Measurements from ENCODE around the gene TMC6.

The TMC6 gene

DNA sequence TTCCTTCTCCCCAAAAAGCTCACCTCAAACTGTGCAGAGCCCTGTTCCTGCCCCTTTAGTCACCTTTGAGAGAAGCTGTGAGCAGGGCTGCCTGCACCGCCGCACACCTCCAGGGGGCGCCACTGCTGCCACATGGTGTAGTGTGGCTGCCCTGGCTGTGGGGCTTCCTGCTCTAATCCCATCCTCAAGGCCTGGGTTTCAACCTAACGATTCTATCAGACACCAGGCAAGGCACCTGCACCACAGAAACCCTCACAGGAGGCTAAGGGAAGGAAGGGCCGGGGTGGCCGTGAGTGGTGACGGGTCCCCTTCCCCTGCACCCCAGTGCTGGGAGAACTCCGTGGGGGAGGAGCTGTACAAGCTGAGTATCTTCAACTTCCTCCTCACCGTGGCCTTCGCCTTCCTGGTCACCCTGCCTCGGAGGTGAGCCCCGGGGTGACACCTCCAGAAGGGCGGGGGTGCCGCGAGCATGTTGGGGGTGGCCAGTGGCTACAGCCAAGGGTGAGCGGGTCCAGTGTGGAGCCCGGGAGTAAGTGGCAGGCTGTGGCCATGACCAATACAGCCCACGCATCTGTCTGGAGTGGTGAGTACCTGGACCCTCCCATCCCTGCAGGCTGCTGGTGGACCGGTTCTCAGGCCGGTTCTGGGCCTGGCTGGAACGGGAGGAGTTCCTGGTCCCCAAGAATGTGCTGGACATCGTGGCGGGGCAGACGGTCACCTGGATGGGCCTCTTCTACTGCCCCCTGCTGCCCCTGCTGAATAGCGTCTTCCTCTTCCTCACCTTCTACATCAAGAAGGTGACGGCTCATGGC, 9.0 kb upstream of the TMC6 start:
- Histone ChIP-seq H3K4me2 (ENCODE audit: low read length, poor library complexity, severe bottlenecking) (no peak overlapping the region), H2BK5ac (ENCODE audit: low read depth, low read length, poor library complexity, severe bottlenecking) (no peak overlapping the region)

DNA sequence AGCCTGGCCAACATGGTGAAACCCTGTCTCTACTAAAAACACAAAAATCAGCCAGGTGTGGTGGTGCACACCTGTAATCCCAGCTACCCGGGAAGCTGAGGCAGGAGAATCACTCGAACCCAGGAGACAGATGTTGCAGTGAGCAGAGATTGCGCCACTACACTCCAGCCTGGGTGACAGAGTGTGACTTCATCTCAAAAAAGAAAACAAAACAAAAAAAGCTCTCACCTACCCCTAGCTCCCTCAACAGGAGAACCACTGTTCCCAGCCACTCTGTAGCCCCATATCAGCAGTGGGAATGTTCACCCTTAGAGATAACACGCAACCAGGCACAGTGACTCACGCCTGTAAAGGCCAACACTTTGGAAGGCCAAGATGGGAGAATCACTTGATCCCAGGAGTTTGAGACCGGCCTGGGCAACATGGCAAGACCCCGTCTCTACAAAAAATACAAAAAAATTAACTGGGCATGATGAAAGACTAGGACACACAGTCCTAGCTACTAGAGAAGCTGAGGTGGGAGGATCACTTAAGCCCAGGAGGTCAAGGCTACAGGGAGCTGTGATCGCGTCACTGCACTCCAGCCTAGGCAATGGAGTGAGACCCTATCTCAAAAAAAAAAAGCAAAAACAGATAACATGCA, 7.4 kb upstream of the TMC6 start:
- H3K9me3 ChIP-seq (ENCODE audit: control insufficient read depth, low read length), result no peaks in the 10 kb centered on the region
- H3K23ac ChIP-seq (ENCODE audit: low read length in 2 of 2), result no peak overlapping the region
- H4K8ac ChIP-seq (ENCODE audit: low read length), result no peak overlapping the region
- no peak overlapping the region for H3K4me2 ChIP-seq (ENCODE audit: low read length, poor library complexity, severe bottlenecking)
- H2BK12ac ChIP-seq (ENCODE audit: low read length in 2 of 2), result no peak overlapping the region
- H3K27ac ChIP-seq (ENCODE audit: low read length, poor library complexity, severe bottlenecking), result no peak overlapping the region
- H3K4me3 ChIP-seq (ENCODE audit: insufficient read depth in 1 of 2, low read depth in 1 of 2, low read length in 2 of 2), result no peak overlapping the region
- peaks cover 7 to 64% of the 10 kb centered on the region in 2 experiments for H3K27me3 ChIP-seq (ENCODE audit: control insufficient read depth in 1 of 2, insufficient read depth in 1 of 2, low read length in 2 of 2)
- H2BK15ac ChIP-seq (ENCODE audit: low read depth, poor library complexity, severe bottlenecking), result no peak overlapping the region
- WGBS, result 97% methylated on average over 9 of the region's 9 CpGs
- no peak for DNase-seq
- H3K14ac ChIP-seq (ENCODE audit: low read length in 2 of 2), result no peak overlapping the region
- H2AK5ac ChIP-seq (ENCODE audit: low read length, severe bottlenecking), result no peak overlapping the region
- H3K9ac ChIP-seq (ENCODE audit: low read length), result no peak overlapping the region
- H3K4ac ChIP-seq (ENCODE audit: low read depth in 1 of 2, low read length in 2 of 2), result no peak overlapping the region
- peaks cover 24% of the 10 kb centered on the region for H3K4me1 ChIP-seq (ENCODE audit: control insufficient read depth, insufficient read depth, low read depth, low read length)
- no peak overlapping the region for H4K91ac ChIP-seq (ENCODE audit: low read length)
- H3K79me1 ChIP-seq (replicated peaks; ENCODE audit: low read length, poor library complexity, severe bottlenecking), result no peaks in the 10 kb centered on the region
- H3K18ac ChIP-seq (ENCODE audit: low read depth in 1 of 2, low read length in 2 of 2), result no peak overlapping the region
- no peak overlapping the region for H2BK120ac ChIP-seq (ENCODE audit: low read depth, low read length)
- no peaks in the 10 kb centered on the region for H3K36me3 ChIP-seq (ENCODE audit: control insufficient read depth in 1 of 2, insufficient read depth in 2 of 2, low read depth in 1 of 2, low read length in 2 of 2)
- no peak overlapping the region for H2BK5ac ChIP-seq (ENCODE audit: low read depth, low read length, poor library complexity, severe bottlenecking)
- H2AFZ ChIP-seq (ENCODE audit: low read depth, low read length), result no peak overlapping the region

More for the DNA sequence above, 9.0 kb upstream of the TMC6 start:
- H4K8ac ChIP-seq (ENCODE audit: low read length), result no peak overlapping the region
- no peaks in the 10 kb centered on the region for H3K9me3 ChIP-seq (ENCODE audit: control insufficient read depth, low read length)
- no peak for DNase-seq
- H2AK5ac ChIP-seq (ENCODE audit: low read length, severe bottlenecking), result no peak overlapping the region
- 84% methylated on average over 26 of the region's 26 CpGs for WGBS
- no peak overlapping the region for H3K9ac ChIP-seq (ENCODE audit: low read length)
- H3K4me1 ChIP-seq (ENCODE audit: control insufficient read depth, insufficient read depth, low read depth, low read length), result peaks cover 24% of the 10 kb centered on the region
- no peak overlapping the region for H3K27ac ChIP-seq (ENCODE audit: low read length, poor library complexity, severe bottlenecking)
- no peaks in the 10 kb centered on the region for H3K36me3 ChIP-seq (ENCODE audit: control insufficient read depth in 1 of 2, insufficient read depth in 2 of 2, low read depth in 1 of 2, low read length in 2 of 2)
- H3K4me3 ChIP-seq (ENCODE audit: insufficient read depth in 1 of 2, low read depth in 1 of 2, low read length in 2 of 2), result no peak overlapping the region
- no peak overlapping the region for H3K18ac ChIP-seq (ENCODE audit: low read depth in 1 of 2, low read length in 2 of 2)
- H3K79me1 ChIP-seq (replicated peaks; ENCODE audit: low read length, poor library complexity, severe bottlenecking), result no peaks in the 10 kb centered on the region
- no peak overlapping the region for H3K23ac ChIP-seq (ENCODE audit: low read length in 2 of 2)
- no peak overlapping the region for H2AFZ ChIP-seq (ENCODE audit: low read depth, low read length)
- H4K91ac ChIP-seq (ENCODE audit: low read length), result peak overlapping the region; percentile 19
- H2BK12ac ChIP-seq (ENCODE audit: low read length in 2 of 2), result no peak overlapping the region
- no peak overlapping the region for H3K4ac ChIP-seq (ENCODE audit: low read depth in 1 of 2, low read length in 2 of 2)
- no peak overlapping the region for H2BK15ac ChIP-seq (ENCODE audit: low read depth, poor library complexity, severe bottlenecking)
- H3K14ac ChIP-seq (ENCODE audit: low read length in 2 of 2), result no peak overlapping the region
- H2BK120ac ChIP-seq (ENCODE audit: low read depth, low read length), result no peak overlapping the region
- peaks cover 3 to 51% of the 10 kb centered on the region in 2 experiments for H3K27me3 ChIP-seq (ENCODE audit: control insufficient read depth in 1 of 2, insufficient read depth in 1 of 2, low read length in 2 of 2)

- H3K27ac ChIP-seq (ENCODE audit: low read length, poor library complexity, severe bottlenecking), result no peak overlapping the region
- no peak overlapping the region for H2BK5ac ChIP-seq (ENCODE audit: low read depth, low read length, poor library complexity, severe bottlenecking)
- no peak overlapping the region for H3K23ac ChIP-seq (ENCODE audit: low read length in 2 of 2)
- H3K36me3 ChIP-seq (ENCODE audit: control insufficient read depth in 1 of 2, insufficient read depth in 2 of 2, low read depth in 1 of 2, low read length in 2 of 2), result no peaks in the 10 kb centered on the region
- no peak overlapping the region for H3K14ac ChIP-seq (ENCODE audit: low read length in 2 of 2)
- H3K9me3 ChIP-seq (ENCODE audit: control insufficient read depth, low read length), result no peaks in the 10 kb centered on the region
- no peak for DNase-seq
- H3K27me3 ChIP-seq (ENCODE audit: control insufficient read depth in 1 of 2, insufficient read depth in 1 of 2, low read length in 2 of 2), result peaks cover 8 to 74% of the 10 kb centered on the region in 2 experiments
- H3K79me1 ChIP-seq (replicated peaks; ENCODE audit: low read length, poor library complexity, severe bottlenecking), result no peaks in the 10 kb centered on the region
- H3K4me2 ChIP-seq (ENCODE audit: low read length, poor library complexity, severe bottlenecking), result no peak overlapping the region
- no peak overlapping the region for H3K4ac ChIP-seq (ENCODE audit: low read depth in 1 of 2, low read length in 2 of 2)
- peaks cover 25% of the 10 kb centered on the region for H3K4me1 ChIP-seq (ENCODE audit: control insufficient read depth, insufficient read depth, low read depth, low read length)
- WGBS, result 76% methylated on average over 7 of the region's 9 CpGs
- no peak overlapping the region for H3K18ac ChIP-seq (ENCODE audit: low read depth in 1 of 2, low read length in 2 of 2)
- no peak overlapping the region for H3K9ac ChIP-seq (ENCODE audit: low read length)
- H4K91ac ChIP-seq (ENCODE audit: low read length), result no peak overlapping the region
- H2AFZ ChIP-seq (ENCODE audit: low read depth, low read length), result no peak overlapping the region
- H2BK120ac ChIP-seq (ENCODE audit: low read depth, low read length), result no peak overlapping the region
- H2BK12ac ChIP-seq (ENCODE audit: low read length in 2 of 2), result no peak overlapping the region
- no peak overlapping the region for H2AK5ac ChIP-seq (ENCODE audit: low read length, severe bottlenecking)
- no peak overlapping the region for H2BK15ac ChIP-seq (ENCODE audit: low read depth, poor library complexity, severe bottlenecking)
- no peak overlapping the region for H4K8ac ChIP-seq (ENCODE audit: low read length)
- no peak overlapping the region for H3K4me3 ChIP-seq (ENCODE audit: insufficient read depth in 1 of 2, low read depth in 1 of 2, low read length in 2 of 2)
Observed at GRCh38 chr17:78134899-78135385, 6.4 kb upstream of the TMC6 start.
